Skeletal muscle satellite cell (primary cell): ENCODE measurements around the gene PCSK7.
"Not testable (repeated sequence)": the region's sequence is repeated elsewhere in the genome, so short reads cannot be mapped to it uniquely, and the experiment has no call there.

Experiments
- H3K27me3 ChIP-seq: 2 replicates; pipeline ENCODE4 v1.7.0; 2013; ENCODE audit warnings: low read length; ENCODE audit not compliant: control insufficient read depth, insufficient read depth
- H3K36me3 ChIP-seq: 2 replicates; pipeline ENCODE4 v1.7.0; 2013; ENCODE audit warnings: mild to moderate bottlenecking, control low read depth, low read length; ENCODE audit not compliant: insufficient read depth
- H3K4me1 ChIP-seq: 2 replicates; pipeline ENCODE4 v1.7.0; 2013; ENCODE audit warnings: low read length; ENCODE audit not compliant: control insufficient read depth, insufficient read depth
- H3K4me2 ChIP-seq: 2 replicates; pipeline ENCODE4 v1.7.0; 2013; ENCODE audit warnings: mild to moderate bottlenecking, low read length
- H3K4me3 ChIP-seq: 2 replicates; pipeline ENCODE4 v1.7.0; 2013; ENCODE audit warnings: low read length
- H3K9ac ChIP-seq: 2 replicates; pipeline ENCODE4 v1.7.0; 2013; ENCODE audit warnings: mild to moderate bottlenecking, low read depth, low read length, moderate library complexity
- H3K9me3 ChIP-seq: replicated peaks from 2 replicates; pipeline ENCODE4 v1.7.0; 2013; ENCODE audit warnings: mild to moderate bottlenecking, control low read depth, low read length

PCSK7 gene

GRCh38 chr11:117209351-117210125, 22.3 kb downstream of the PCSK7 start:
- not testable (repeated sequence) for H3K9me3 ChIP-seq, H3K4me2 ChIP-seq, H3K9ac ChIP-seq, H3K4me3 ChIP-seq, H3K27me3 ChIP-seq
- peaks cover 11% of the 10 kb centered on the region for H3K4me1 ChIP-seq
- peaks cover 30% of the 10 kb centered on the region for H3K36me3 ChIP-seq

GRCh38 chr11:117208710-117209109, 23.2 kb downstream of the PCSK7 start:
- Histone ChIP-seq H3K4me1 (peaks cover 19% of the 10 kb centered on the region), H3K36me3 (peaks cover 37% of the 10 kb centered on the region)
- not testable (repeated sequence) for H3K4me3 ChIP-seq, H3K9me3 ChIP-seq, H3K4me2 ChIP-seq, H3K27me3 ChIP-seq, H3K9ac ChIP-seq

GRCh38 chr11:117207481-117207880, 24.4 kb downstream of the PCSK7 start:
- not testable (repeated sequence) for H3K27me3 ChIP-seq, H3K4me2 ChIP-seq, H3K4me3 ChIP-seq, H3K9me3 ChIP-seq, H3K9ac ChIP-seq
- H3K4me1 ChIP-seq = peaks cover 32% of the 10 kb centered on the region
- peaks cover 39% of the 10 kb centered on the region for H3K36me3 ChIP-seq

GRCh38 chr11:117206859-117207258, 25.0 kb downstream of the PCSK7 start:
- not testable (repeated sequence) for H3K9me3 ChIP-seq, H3K9ac ChIP-seq, H3K4me2 ChIP-seq, H3K4me3 ChIP-seq, H3K27me3 ChIP-seq
- Histone ChIP-seq H3K36me3 (peaks cover 45% of the 10 kb centered on the region), H3K4me1 (peaks cover 38% of the 10 kb centered on the region)

GRCh38 chr11:117206111-117206510, 25.8 kb downstream of the PCSK7 start:
- Histone ChIP-seq H3K4me1 (peaks cover 45% of the 10 kb centered on the region), H3K36me3 (peaks cover 44% of the 10 kb centered on the region)
- not testable (repeated sequence) for H3K4me2 ChIP-seq, H3K9me3 ChIP-seq, H3K4me3 ChIP-seq, H3K27me3 ChIP-seq, H3K9ac ChIP-seq

GRCh38 chr11:117205211-117205818, 26.6 kb downstream of the PCSK7 start:
- no peak overlapping the region for H3K4me3 ChIP-seq
- peaks cover 44% of the 10 kb centered on the region for H3K36me3 ChIP-seq
- H3K9me3 ChIP-seq = no peaks in the 10 kb centered on the region
- H3K9ac ChIP-seq = peak overlapping the region; percentile 44
- no peaks in the 10 kb centered on the region for H3K27me3 ChIP-seq
- peaks cover 47% of the 10 kb centered on the region for H3K4me1 ChIP-seq
- no peak overlapping the region for H3K4me2 ChIP-seq

- Histone ChIP-seq H3K9ac (peak overlapping the region; percentile 44), H3K36me3 (peaks cover 48% of the 10 kb centered on the region), H3K9me3 (no peaks in the 10 kb centered on the region), H3K4me1 (peaks cover 55% of the 10 kb centered on the region), H3K4me3 (no peak overlapping the region), H3K4me2 (peak overlapping the region; percentile 99), H3K27me3 (no peaks in the 10 kb centered on the region)
These were observed 27.4 kb downstream of the PCSK7 start for GRCh38 chr11:117204283-117205080.

- H3K4me1 ChIP-seq = peaks cover 67% of the 10 kb centered on the region
- H3K27me3 ChIP-seq = no peaks in the 10 kb centered on the region
- peaks cover 48% of the 10 kb centered on the region for H3K36me3 ChIP-seq
- H3K4me2 ChIP-seq = peak overlapping the region; percentile 99
- H3K9me3 ChIP-seq = no peaks in the 10 kb centered on the region
- peak overlapping the region; percentile 99 for H3K9ac ChIP-seq
- peak overlapping the region; percentile 97 for H3K4me3 ChIP-seq
These were observed 28.8 kb downstream of the PCSK7 start for GRCh38 chr11:117203069-117203407.

- H3K9ac ChIP-seq = peak overlapping the region; percentile 99
These were observed 29.3 kb downstream of the PCSK7 start for GRCh38 chr11:117202386-117203068.

GRCh38 chr11:117201658-117202305, 30.1 kb downstream of the PCSK7 start:
- Histone ChIP-seq H3K4me3 (peak overlapping the region; percentile 97), H3K9ac (peak overlapping the region; percentile 99), H3K27me3 (no peaks in the 10 kb centered on the region), H3K4me1 (peaks cover 72% of the 10 kb centered on the region), H3K4me2 (peak overlapping the region; percentile 99), H3K9me3 (no peaks in the 10 kb centered on the region), H3K36me3 (peaks cover 48% of the 10 kb centered on the region)

More at GRCh38 chr11:117202386-117203068, 29.3 kb downstream of the PCSK7 start:
- H3K4me1 ChIP-seq = peaks cover 72% of the 10 kb centered on the region
- no peaks in the 10 kb centered on the region for H3K9me3 ChIP-seq
- H3K36me3 ChIP-seq = peaks cover 48% of the 10 kb centered on the region
- H3K4me3 ChIP-seq = peak overlapping the region; percentile 97
- peak overlapping the region; percentile 99 for H3K4me2 ChIP-seq
- H3K27me3 ChIP-seq = no peaks in the 10 kb centered on the region
